ACC112 (cell line): Measurements from ENCODE around the gene NMT1.
A peak's percentile ranks its signal among the peaks of the same experiment; 100 is the strongest.
"Not testable (repeated sequence)": the region's sequence is repeated elsewhere in the genome, so short reads cannot be mapped to it uniquely, and the experiment has no call there.

Experiments used
- H2AFZ ChIP-seq: fragments of 200-600 bp; sonication (generic); one replicate; pipeline ENCODE4 v1.6.0; 2017; ENCODE audit warnings: antibody characterized with exemption, low read length; ENCODE audit not compliant: unreplicated experiment
- H3K27ac ChIP-seq: fragments of 200-600 bp; sonication (generic); 2 replicates; pipeline ENCODE4 v1.5.1; 2014; ENCODE audit warnings: low read depth, mild to moderate bottlenecking, antibody characterized with exemption, low read length, moderate library complexity
- H3K27me3 ChIP-seq: fragments of 200-600 bp; sonication (generic); 2 replicates; pipeline ENCODE4 v1.6.1; 2014; ENCODE audit warnings: mild to moderate bottlenecking, antibody characterized with exemption, low read length, moderate library complexity, mixed read lengths; ENCODE audit not compliant: insufficient read depth
- H3K36me3 ChIP-seq: fragments of 200-600 bp; sonication (generic); 2 replicates; pipeline ENCODE4 v1.6.1; 2016; ENCODE audit warnings: mild to moderate bottlenecking, antibody characterized with exemption, low read length, moderate library complexity, mixed read lengths; ENCODE audit not compliant: insufficient read depth
- H3K4me1 ChIP-seq: fragments of 200-600 bp; sonication (generic); one replicate; pipeline ENCODE4 v1.6.1; 2016; ENCODE audit warnings: low read length, mixed read lengths; ENCODE audit not compliant: insufficient read depth, unreplicated experiment, control insufficient read depth
- H3K4me3 ChIP-seq: fragments of 200-600 bp; sonication (generic); 2 replicates; pipeline ENCODE4 v1.5.1; 2014; ENCODE audit warnings: mild to moderate bottlenecking, low read depth, low read length
- H3K79me2 ChIP-seq: fragments of 200-600 bp; sonication (generic); one replicate; pipeline ENCODE4 v1.6.0; 2016; ENCODE audit warnings: low read length; ENCODE audit not compliant: control insufficient read depth, unreplicated experiment, insufficient read depth

Gene NMT1

GRCh38 chr17:45123076-45123770, 62.1 kb downstream of the NMT1 start:
- no peaks in the 10 kb centered on the region for H3K36me3 ChIP-seq
- H3K27me3 ChIP-seq, result no peaks in the 10 kb centered on the region
- H3K27ac ChIP-seq, result peak overlapping the region; percentile 4; the same call in 1 of the 2 replicates
- H2AFZ ChIP-seq, result no peak overlapping the region
- H3K79me2 ChIP-seq, result no peaks in the 10 kb centered on the region
- H3K4me3 ChIP-seq, result no peak overlapping the region
- H3K4me1 ChIP-seq, result peaks cover 31% of the 10 kb centered on the region

- Histone ChIP-seq H3K36me3 (no peaks in the 10 kb centered on the region), H3K27ac (peak overlapping the region; percentile 78), H3K4me1 (peaks cover 34% of the 10 kb centered on the region), H3K27me3 (no peaks in the 10 kb centered on the region), H3K4me3 (peak overlapping the region; percentile 63), H2AFZ (no peak overlapping the region), H3K79me2 (no peaks in the 10 kb centered on the region)
Measured at GRCh38 chr17:45123930-45124796, 63.0 kb downstream of the NMT1 start.

- H2AFZ ChIP-seq, H3K4me3 ChIP-seq, H3K27me3 ChIP-seq, H3K36me3 ChIP-seq, H3K79me2 ChIP-seq: not testable (repeated sequence)
- Histone ChIP-seq H3K4me1 (peaks cover 34% of the 10 kb centered on the region), H3K27ac (peak overlapping the region; percentile 78)
Measured at GRCh38 chr17:45124797-45125122, 63.6 kb downstream of the NMT1 start.

GRCh38 chr17:45125509-45125908, 64.4 kb downstream of the NMT1 start:
- Histone ChIP-seq H3K27ac (no peak overlapping the region), H2AFZ (no peak overlapping the region), H3K36me3 (no peaks in the 10 kb centered on the region), H3K4me1 (peaks cover 34% of the 10 kb centered on the region), H3K4me3 (no peak overlapping the region), H3K27me3 (no peaks in the 10 kb centered on the region), H3K79me2 (no peaks in the 10 kb centered on the region)

GRCh38 chr17:45127207-45127547, 66.1 kb downstream of the NMT1 start:
- no peak overlapping the region for H3K4me3 ChIP-seq
- H3K4me1 ChIP-seq, result peaks cover 38% of the 10 kb centered on the region
- no peak overlapping the region for H2AFZ ChIP-seq
- H3K36me3 ChIP-seq, result no peaks in the 10 kb centered on the region
- no peaks in the 10 kb centered on the region for H3K79me2 ChIP-seq
- H3K27me3 ChIP-seq, result no peaks in the 10 kb centered on the region
- H3K27ac ChIP-seq, result no peak overlapping the region

- Histone ChIP-seq H3K4me3 (no peak overlapping the region), H3K27ac (no peak overlapping the region), H3K36me3 (no peaks in the 10 kb centered on the region), H3K4me1 (peaks cover 33% of the 10 kb centered on the region), H2AFZ (no peak overlapping the region), H3K27me3 (no peaks in the 10 kb centered on the region), H3K79me2 (no peaks in the 10 kb centered on the region)
Measured at GRCh38 chr17:45127548-45128300, 66.6 kb downstream of the NMT1 start.

GRCh38 chr17:45128331-45128730, 67.2 kb downstream of the NMT1 start:
- Histone ChIP-seq H3K27ac (no peak overlapping the region), H3K79me2 (no peaks in the 10 kb centered on the region), H3K4me3 (no peak overlapping the region), H3K27me3 (no peaks in the 10 kb centered on the region), H2AFZ (no peak overlapping the region), H3K4me1 (peaks cover 31% of the 10 kb centered on the region), H3K36me3 (no peaks in the 10 kb centered on the region)

GRCh38 chr17:45128989-45129388, 67.9 kb downstream of the NMT1 start:
- Histone ChIP-seq H3K4me3 (no peak overlapping the region), H3K36me3 (no peaks in the 10 kb centered on the region), H2AFZ (no peak overlapping the region), H3K4me1 (peaks cover 25% of the 10 kb centered on the region), H3K27ac (no peak overlapping the region), H3K79me2 (no peaks in the 10 kb centered on the region), H3K27me3 (no peaks in the 10 kb centered on the region)

- Histone ChIP-seq H3K4me3 (no peak overlapping the region), H3K27ac (no peak overlapping the region), H3K27me3 (no peaks in the 10 kb centered on the region), H3K4me1 (peaks cover 20% of the 10 kb centered on the region), H2AFZ (no peak overlapping the region), H3K79me2 (no peaks in the 10 kb centered on the region), H3K36me3 (no peaks in the 10 kb centered on the region)
Measured at GRCh38 chr17:45129426-45129939, 68.4 kb downstream of the NMT1 start.

- H3K36me3 ChIP-seq, result no peaks in the 10 kb centered on the region
- peaks cover 16% of the 10 kb centered on the region for H3K4me1 ChIP-seq
- no peak overlapping the region for H2AFZ ChIP-seq
- H3K27me3 ChIP-seq, result no peaks in the 10 kb centered on the region
- no peak overlapping the region for H3K4me3 ChIP-seq
- no peak overlapping the region for H3K27ac ChIP-seq
- H3K79me2 ChIP-seq, result no peaks in the 10 kb centered on the region
Measured at GRCh38 chr17:45129940-45130680, 69.0 kb downstream of the NMT1 start.
